Endometrial microvascular endothelial cells (primary cell): ENCODE measurements around the gene ELAPOR1. TPM values are rescaled to one million over a fixed set of nuclear protein-coding genes. Genes with fewer than 3 reads are reported as not detected.
"Not testable (repeated sequence)": the region's sequence is repeated elsewhere in the genome, so short reads cannot be mapped to it uniquely, and the experiment has no call there.

Experiments used
- in situ Hi-C: cut with HindIII; loops from 2 replicates; pipeline ENCODE4 v1.10.0; 2017; ENCODE audit warnings: low sequenced_read_pairs, low pct_unique_long_range_greater_than_20kb; ENCODE audit errors: inconsistent ontology term
- total RNA-seq: library from RNA; depleted of rRNA; stranded (reverse); fragments of >200 nt; gene quantifications from one replicate; pipeline ENCODE4 v1.2.3, GENCODE V29; 2015; ENCODE audit errors: inconsistent ontology term

Gene ELAPOR1
- total RNA-seq, 1 donor from 2014 or later = 0.84 TPM

GRCh38 chr1:109131800-109132199, 17.9 kb downstream of the ELAPOR1 start:
- in situ Hi-C loops = no loop called here

GRCh38 chr1:109133002-109133706, 19.2 kb downstream of the ELAPOR1 start:
- in situ Hi-C loops = no loop called here

GRCh38 chr1:109133815-109134214, 19.9 kb downstream of the ELAPOR1 start:
- in situ Hi-C loops = no loop called here

- in situ Hi-C loops = no loop called here
Measured at GRCh38 chr1:109134423-109134822, 20.5 kb downstream of the ELAPOR1 start.

- in situ Hi-C loops = no loop called here
Measured at GRCh38 chr1:109135940-109136339, 22.0 kb downstream of the ELAPOR1 start.

GRCh38 chr1:109136766-109137165, 22.9 kb downstream of the ELAPOR1 start:
- in situ Hi-C loops = no loop called here

- in situ Hi-C loops = no loop called here
Measured at GRCh38 chr1:109137958-109138357, 24.0 kb downstream of the ELAPOR1 start.

GRCh38 chr1:109138358-109138757, 24.4 kb downstream of the ELAPOR1 start:
- in situ Hi-C loops = no loop called here

- in situ Hi-C loops = no loop called here
Measured at GRCh38 chr1:109140392-109140791, 26.5 kb downstream of the ELAPOR1 start.

GRCh38 chr1:109142260-109142659, 28.3 kb downstream of the ELAPOR1 start:
- in situ Hi-C loops = no loop called here

- in situ Hi-C loops = not testable (repeated sequence)
Measured at GRCh38 chr1:109142725-109143124, 28.8 kb downstream of the ELAPOR1 start.

- in situ Hi-C loops = no loop called here
Measured at GRCh38 chr1:109148987-109149561, 35.2 kb downstream of the ELAPOR1 start.

- in situ Hi-C loops = no loop called here
Measured at GRCh38 chr1:109149874-109150601, 36.1 kb downstream of the ELAPOR1 start.

- in situ Hi-C loops = no loop called here
Measured at GRCh38 chr1:109151146-109151990, 37.5 kb downstream of the ELAPOR1 start.

GRCh38 chr1:109152196-109152595, 38.3 kb downstream of the ELAPOR1 start:
- in situ Hi-C loops = no loop called here

GRCh38 chr1:109156916-109157385, 43.0 kb downstream of the ELAPOR1 start:
- in situ Hi-C loops = no loop called here

- in situ Hi-C loops = no loop called here
Measured at GRCh38 chr1:109158433-109158832, 44.5 kb downstream of the ELAPOR1 start.

- in situ Hi-C loops = no loop called here
Measured at GRCh38 chr1:109159326-109159725, 45.4 kb downstream of the ELAPOR1 start.
